ENCODE measurements around the gene PCP4.

PCP4 gene

DNA sequence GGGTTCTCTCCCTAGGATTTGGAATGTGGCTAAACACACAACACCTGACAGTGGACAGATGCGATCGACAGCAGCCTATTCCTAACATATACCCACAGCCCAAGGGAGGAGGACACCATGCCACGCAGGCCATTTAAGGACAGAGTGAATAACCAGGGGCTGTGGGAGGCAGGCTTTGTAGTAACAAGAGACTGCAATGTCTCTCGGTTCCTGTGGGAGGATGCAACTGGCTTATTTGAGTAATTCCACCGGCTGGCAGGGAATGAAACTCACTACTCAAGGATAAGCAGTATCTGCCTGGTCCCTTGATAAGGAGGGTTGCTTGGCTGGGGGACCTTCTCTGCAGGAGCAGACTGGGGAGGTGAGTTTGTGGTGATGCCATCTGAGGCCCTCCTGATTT lies 109.6 kb downstream of the PCP4 start:
- no peak for DNase-seq

All from fibroblast of skin of back (primary cell).